Measurements from ENCODE around the gene LANCL2. TPM values are rescaled to one million over a fixed set of nuclear protein-coding genes. Genes with fewer than 3 reads are reported as not detected.

Gene LANCL2
- total RNA-seq, 1 experiment from 2014 or later = 10.0 TPM

DNA sequence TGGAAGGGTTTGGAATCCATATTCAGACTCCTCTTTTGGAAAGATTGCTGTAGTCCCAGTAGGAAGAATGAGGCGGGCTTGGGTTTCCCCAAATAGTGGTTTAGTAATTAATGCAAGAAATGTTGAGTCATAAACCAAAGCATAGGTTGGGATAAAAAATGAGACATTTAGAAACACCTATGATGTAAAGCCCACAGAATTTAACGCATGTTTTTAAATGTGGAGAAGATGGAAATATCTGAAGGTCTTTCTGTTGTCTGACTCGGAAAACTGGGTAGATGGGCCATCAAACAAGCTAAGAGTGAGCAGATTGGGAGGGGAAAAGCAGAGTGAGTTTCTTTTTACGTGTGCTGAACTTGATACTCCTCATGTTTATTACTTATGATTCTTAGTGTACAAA lies 62.2 kb downstream of the LANCL2 start:
- no peak for ATAC-seq
- ChIA-PET CTCF (interaction anchor here (1.4 kb wide), 1 partner anchor 12 kb away, joined by 4 read pairs; no protein-coding TSS in a partner anchor), POLR2A (interaction anchor here (0.7 kb wide), 1 partner anchor 12 kb away, joined by 4 read pairs; no protein-coding TSS in a partner anchor)

DNA sequence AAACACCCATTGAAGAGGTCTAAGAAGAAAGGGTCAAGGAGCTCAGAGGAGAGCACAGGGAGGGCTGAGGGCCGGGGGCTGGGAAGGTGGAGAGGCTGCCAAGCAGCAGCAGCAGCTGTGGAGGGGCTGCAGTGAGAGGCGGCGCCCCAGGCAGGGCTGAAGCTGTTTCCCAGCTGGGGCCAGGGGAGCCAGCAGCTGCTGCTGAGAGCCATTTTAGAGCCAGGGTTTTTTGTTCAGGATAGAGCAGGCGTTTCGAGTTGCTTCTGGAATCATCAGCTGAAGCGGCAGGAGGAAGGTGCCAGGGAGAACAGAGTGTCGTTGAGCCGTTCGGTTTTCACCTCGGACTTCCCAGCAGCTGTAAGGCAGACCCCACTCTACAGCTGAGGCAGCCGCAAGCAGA lies 62.7 kb downstream of the LANCL2 start:
- POLR2A ChIA-PET = interaction anchor here (0.7 kb wide), 1 partner anchor 13 kb away, joined by 4 read pairs; no protein-coding TSS in a partner anchor
- intact Hi-C loops (cut with micrococcal nuclease) = no loop called here
- ATAC-seq (no peak), DNase-seq (ENCODE audit: low read depth, low spot score) (no peak)
- TF ChIP-seq POLR2A (IDR thresholded peaks at IDR 0.05; ENCODE audit: borderline replicate concordance, extremely low read depth, insufficient read depth, insufficient read length) (no peak), EZH2phosphoT487 (IDR thresholded peaks at IDR 0.05; ENCODE audit: borderline replicate concordance) (no peak), ELF1 (IDR thresholded peaks at IDR 0.05; ENCODE audit: borderline replicate concordance, low read depth) (no peak), ZNF274 (IDR thresholded peaks at IDR 0.05; ENCODE audit: low read depth, low read length) (no peak), YY1 (IDR thresholded peaks at IDR 0.05; ENCODE audit: extremely low read depth, insufficient replicate concordance, low read depth, low read length) (no peak), POLR2AphosphoS5 (IDR thresholded peaks at IDR 0.05; ENCODE audit: low read depth, low read length) (no peak), RAD21 (IDR thresholded peaks at IDR 0.05; ENCODE audit: low read depth) (no peak), SP1 (IDR thresholded peaks at IDR 0.05; ENCODE audit: low read depth) (no peak), TCF7L2 (IDR thresholded peaks at IDR 0.05; ENCODE audit: borderline replicate concordance, extremely low read depth, insufficient read depth, insufficient read length) (no peak)
- TF ChIP-seq, protein P1, sequence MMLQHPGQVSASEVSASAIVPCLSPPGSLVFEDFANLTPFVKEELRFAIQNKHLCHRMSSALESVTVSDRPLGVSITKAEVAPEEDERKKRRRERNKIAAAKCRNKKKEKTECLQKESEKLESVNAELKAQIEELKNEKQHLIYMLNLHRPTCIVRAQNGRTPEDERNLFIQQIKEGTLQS (IDR thresholded peaks at IDR 0.05) = no peak
- TF ChIP-seq, protein P2, sequence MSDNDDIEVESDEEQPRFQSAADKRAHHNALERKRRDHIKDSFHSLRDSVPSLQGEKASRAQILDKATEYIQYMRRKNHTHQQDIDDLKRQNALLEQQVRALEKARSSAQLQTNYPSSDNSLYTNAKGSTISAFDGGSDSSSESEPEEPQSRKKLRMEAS (IDR thresholded peaks at IDR 0.05) = no peak
- Histone ChIP-seq H3K9me3 (ENCODE audit: control insufficient read depth in 1 of 2, insufficient read depth in 1 of 2, low read depth in 1 of 2, low read length in 2 of 2) (no peaks in the 10 kb centered on the region), H4K20me1 (ENCODE audit: insufficient read depth) (no peaks in the 10 kb centered on the region), H3K9ac (ENCODE audit: low read length) (no peak overlapping the region), H3K27me3 (ENCODE audit: insufficient read depth, low read length) (no peaks in the 10 kb centered on the region), H3K36me3 (ENCODE audit: control insufficient read depth in 1 of 2, insufficient read depth in 2 of 2, low read length in 2 of 2) (no peaks in the 10 kb centered on the region), H3K27ac (ENCODE audit: low read depth, low read length) (no peak overlapping the region), H3K4me1 (ENCODE audit: control insufficient read depth in 1 of 2, insufficient read depth in 2 of 2, low read length in 2 of 2) (no peaks in the 10 kb centered on the region), H3K9me2 (ENCODE audit: insufficient read depth) (no peaks in the 10 kb centered on the region), H3K79me2 (ENCODE audit: insufficient read depth, low read length) (no peaks in the 10 kb centered on the region), H2AFZ (ENCODE audit: low read depth, low read length, poor library complexity, severe bottlenecking) (no peak overlapping the region), H3K4me2 (ENCODE audit: low read length) (no peak overlapping the region), H3K4me3 (replicated peaks in 1 of 2; ENCODE audit: low read depth in 1 of 2, low read length in 2 of 2) (no peak overlapping the region)
- BruUV-seq (replicated peaks) = no TSS peak
- CTCF ChIA-PET = interaction anchor here (1.4 kb wide), 1 partner anchor 13 kb away, joined by 4 read pairs; no protein-coding TSS in a partner anchor
- RAD21 ChIA-PET (ENCODE audit: low non-redundant PET in 1 of 2, low total read pairs in 2 of 2, uncharacterized antibody in 2 of 2, unreplicated experiment in 2 of 2) = no interaction called here

More for the DNA sequence above, 62.2 kb downstream of the LANCL2 start:
- Histone ChIP-seq H3K4me1 (ENCODE audit: control insufficient read depth in 1 of 2, insufficient read depth in 2 of 2, low read length in 2 of 2) (no peaks in the 10 kb centered on the region), H4K20me1 (ENCODE audit: insufficient read depth) (no peaks in the 10 kb centered on the region), H3K9me2 (ENCODE audit: insufficient read depth) (no peaks in the 10 kb centered on the region), H3K79me2 (ENCODE audit: insufficient read depth, low read length) (no peaks in the 10 kb centered on the region), H2AFZ (ENCODE audit: low read depth, low read length, poor library complexity, severe bottlenecking) (no peak overlapping the region), H3K27ac (ENCODE audit: low read depth, low read length) (no peak overlapping the region), H3K27me3 (ENCODE audit: insufficient read depth, low read length) (no peaks in the 10 kb centered on the region), H3K4me3 (replicated peaks in 1 of 2; ENCODE audit: low read depth in 1 of 2, low read length in 2 of 2) (no peak overlapping the region), H3K36me3 (ENCODE audit: control insufficient read depth in 1 of 2, insufficient read depth in 2 of 2, low read length in 2 of 2) (no peaks in the 10 kb centered on the region), H3K9me3 (ENCODE audit: control insufficient read depth in 1 of 2, insufficient read depth in 1 of 2, low read depth in 1 of 2, low read length in 2 of 2) (no peaks in the 10 kb centered on the region), H3K4me2 (ENCODE audit: low read length) (no peak overlapping the region), H3K9ac (ENCODE audit: low read length) (no peak overlapping the region)
- intact Hi-C loops (cut with micrococcal nuclease) = no loop called here
- TF ChIP-seq SRF (IDR thresholded peaks at IDR 0.05; ENCODE audit: low read depth) (no peak), EGR1 (IDR thresholded peaks at IDR 0.05; ENCODE audit: low read depth) (no peak), CBX3 (IDR thresholded peaks at IDR 0.05; ENCODE audit: low read depth) (no peak), YY1 (IDR thresholded peaks at IDR 0.05; ENCODE audit: extremely low read depth, insufficient replicate concordance, low read depth, low read length) (no peak), ELF1 (IDR thresholded peaks at IDR 0.05; ENCODE audit: borderline replicate concordance, low read depth) (no peak)
- DNase-seq (ENCODE audit: low read depth, low spot score) = no peak
- RAD21 ChIA-PET (ENCODE audit: low non-redundant PET in 1 of 2, low total read pairs in 2 of 2, uncharacterized antibody in 2 of 2, unreplicated experiment in 2 of 2) = no interaction called here
- BruUV-seq (replicated peaks) = no TSS peak

Data from HCT116 (cell line).